Endothelial cell (in vitro differentiated cells): ENCODE measurements around the gene PLEKHA7. TPM values are rescaled to one million over a fixed set of nuclear protein-coding genes. Genes with fewer than 3 reads are reported as not detected.

ENCODE experiments used
- DNase-seq: peaks from one replicate; pipeline ENCODE4 v3.0.0; 2021; ENCODE audit warnings: low spot score
- H3K27ac Mint-ChIP-seq: one replicate; pipeline ENCODE4 v1.8.0; 2021; ENCODE audit warnings: mixed read lengths, inconsistent platforms; ENCODE audit not compliant: unreplicated experiment
- H3K27me3 Mint-ChIP-seq: one replicate; pipeline ENCODE4 v1.8.0; 2021; ENCODE audit warnings: mild to moderate bottlenecking, moderate library complexity, mixed read lengths, inconsistent platforms; ENCODE audit not compliant: unreplicated experiment
- H3K36me3 Mint-ChIP-seq: one replicate; pipeline ENCODE4 v1.8.0; 2021; ENCODE audit warnings: mild to moderate bottlenecking, low read depth, mixed read lengths, inconsistent platforms; ENCODE audit not compliant: unreplicated experiment
- H3K4me1 Mint-ChIP-seq: one replicate; pipeline ENCODE4 v1.8.0; 2021; ENCODE audit warnings: mild to moderate bottlenecking, mixed read lengths, inconsistent platforms; ENCODE audit not compliant: unreplicated experiment
- H3K4me3 Mint-ChIP-seq: one replicate; pipeline ENCODE4 v1.8.0; 2021; ENCODE audit warnings: mild to moderate bottlenecking, mixed read lengths, inconsistent platforms; ENCODE audit not compliant: unreplicated experiment
- H3K9me3 Mint-ChIP-seq: one replicate; pipeline ENCODE4 v1.8.0; 2021; ENCODE audit warnings: mixed read lengths, inconsistent platforms; ENCODE audit not compliant: unreplicated experiment
- total RNA-seq: library from RNA; stranded (reverse); fragmentation: NEBNext Ultra II Directional; extraction: Animal tissue kit (Norgen Biotek cat#: 25700); gene quantifications from one replicate; pipeline ENCODE4 v1.2.1, GENCODE V29; 2021; ENCODE audit not compliant: unreplicated experiment
- TF ChIP-seq, protein P1 (sequence below): fragments of 200-600 bp; sonication (generic); IDR thresholded peaks from one replicate; pipeline ENCODE4 v1.5.0; 2021; ENCODE audit warnings: antibody characterized with exemption; ENCODE audit not compliant: unreplicated experiment

The PLEKHA7 gene
- total RNA-seq, 1 donor from 2014 or later, result 8.2 TPM

DNA sequence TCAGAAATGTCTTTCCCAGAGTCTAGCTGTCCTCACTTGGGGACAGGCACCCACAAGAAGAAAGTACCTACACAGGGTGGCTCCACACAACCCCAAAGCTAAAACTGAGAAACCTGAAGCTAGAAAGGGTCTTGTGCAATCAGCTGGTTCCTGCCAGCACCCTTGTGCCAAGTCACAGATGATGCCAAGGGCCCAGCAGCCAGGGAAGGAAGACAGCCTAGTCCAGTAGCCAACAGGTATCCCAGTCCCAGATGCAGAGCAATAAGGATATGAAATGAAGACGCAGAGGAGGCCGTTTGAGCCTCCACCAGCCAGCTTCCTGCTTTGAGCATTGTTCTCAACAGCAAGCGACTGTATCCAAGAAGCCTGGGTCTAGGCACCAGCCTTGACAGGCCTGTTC, 6.1 kb downstream of the PLEKHA7 start:
- Mint-ChIP-seq H3K4me3 (no peak overlapping the region), H3K27me3 (no peaks in the 10 kb centered on the region), H3K27ac (no peak overlapping the region), H3K4me1 (no peaks in the 10 kb centered on the region), H3K36me3 (peaks cover 2% of the 10 kb centered on the region), H3K9me3 (no peaks in the 10 kb centered on the region)
- TF ChIP-seq, protein P1, sequence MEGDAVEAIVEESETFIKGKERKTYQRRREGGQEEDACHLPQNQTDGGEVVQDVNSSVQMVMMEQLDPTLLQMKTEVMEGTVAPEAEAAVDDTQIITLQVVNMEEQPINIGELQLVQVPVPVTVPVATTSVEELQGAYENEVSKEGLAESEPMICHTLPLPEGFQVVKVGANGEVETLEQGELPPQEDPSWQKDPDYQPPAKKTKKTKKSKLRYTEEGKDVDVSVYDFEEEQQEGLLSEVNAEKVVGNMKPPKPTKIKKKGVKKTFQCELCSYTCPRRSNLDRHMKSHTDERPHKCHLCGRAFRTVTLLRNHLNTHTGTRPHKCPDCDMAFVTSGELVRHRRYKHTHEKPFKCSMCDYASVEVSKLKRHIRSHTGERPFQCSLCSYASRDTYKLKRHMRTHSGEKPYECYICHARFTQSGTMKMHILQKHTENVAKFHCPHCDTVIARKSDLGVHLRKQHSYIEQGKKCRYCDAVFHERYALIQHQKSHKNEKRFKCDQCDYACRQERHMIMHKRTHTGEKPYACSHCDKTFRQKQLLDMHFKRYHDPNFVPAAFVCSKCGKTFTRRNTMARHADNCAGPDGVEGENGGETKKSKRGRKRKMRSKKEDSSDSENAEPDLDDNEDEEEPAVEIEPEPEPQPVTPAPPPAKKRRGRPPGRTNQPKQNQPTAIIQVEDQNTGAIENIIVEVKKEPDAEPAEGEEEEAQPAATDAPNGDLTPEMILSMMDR, result no peak
- no peak for DNase-seq

DNA sequence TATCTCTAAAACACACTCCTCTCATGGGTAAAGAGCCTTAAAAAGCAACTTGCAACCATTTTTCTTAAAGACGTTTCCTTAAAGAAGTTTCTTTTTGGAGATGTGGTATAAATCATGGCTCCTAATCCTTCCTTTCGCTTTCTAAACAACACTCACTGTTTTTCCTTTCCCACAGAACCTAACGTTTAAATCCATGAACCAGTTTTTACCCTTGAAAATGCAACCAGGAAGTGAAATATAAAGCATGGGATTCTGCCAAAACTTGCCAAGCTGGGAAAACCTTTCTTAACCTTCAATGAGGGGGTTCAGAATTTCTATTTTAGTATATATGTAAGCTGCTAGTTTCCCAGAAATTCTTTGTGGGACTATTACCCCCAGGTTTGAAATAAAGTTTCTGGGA, 8.6 kb downstream of the PLEKHA7 start:
- DNase-seq, result no peak
- Mint-ChIP-seq H3K36me3 (peaks cover 2% of the 10 kb centered on the region), H3K4me3 (no peak overlapping the region), H3K9me3 (no peaks in the 10 kb centered on the region), H3K27me3 (peaks cover 2% of the 10 kb centered on the region), H3K4me1 (no peaks in the 10 kb centered on the region), H3K27ac (no peak overlapping the region)
- TF ChIP-seq, protein P1, result no peak

DNA sequence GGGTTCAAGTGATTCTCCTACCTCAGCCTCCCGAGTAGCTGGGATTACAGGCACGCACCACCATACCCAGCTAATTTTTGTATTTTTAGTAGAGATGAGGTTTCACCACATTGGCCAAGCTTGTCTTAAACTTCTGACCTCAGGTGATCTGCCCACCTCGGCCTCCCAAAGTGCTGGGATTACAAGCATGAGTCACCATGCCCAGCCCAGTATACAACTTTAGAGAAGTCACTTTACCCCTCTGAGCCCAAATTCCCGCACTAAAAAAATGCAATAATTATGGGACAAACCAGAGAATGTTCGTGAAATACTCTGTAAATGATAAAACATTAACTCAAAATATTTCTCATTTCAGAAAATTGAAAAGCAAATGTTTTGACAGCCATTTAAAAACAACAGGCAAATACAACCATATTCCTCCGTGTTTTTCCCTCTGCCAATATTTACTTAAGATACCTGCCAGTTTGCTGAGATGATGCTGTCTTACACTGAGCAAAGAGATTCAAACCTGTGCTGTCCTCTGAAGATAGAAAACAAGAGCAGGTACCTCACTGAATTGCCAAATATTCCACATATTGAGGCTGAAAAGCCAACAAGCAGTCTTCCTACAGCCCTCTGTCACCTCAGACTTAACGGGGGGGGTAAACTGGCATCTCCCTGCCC, 9.6 kb downstream of the PLEKHA7 start:
- Mint-ChIP-seq H3K4me1 (no peaks in the 10 kb centered on the region), H3K27me3 (peaks cover 2% of the 10 kb centered on the region), H3K27ac (no peak overlapping the region), H3K36me3 (peaks cover 2% of the 10 kb centered on the region), H3K4me3 (no peak overlapping the region), H3K9me3 (no peaks in the 10 kb centered on the region)
- TF ChIP-seq, protein P1, result no peak
- no peak for DNase-seq

DNA sequence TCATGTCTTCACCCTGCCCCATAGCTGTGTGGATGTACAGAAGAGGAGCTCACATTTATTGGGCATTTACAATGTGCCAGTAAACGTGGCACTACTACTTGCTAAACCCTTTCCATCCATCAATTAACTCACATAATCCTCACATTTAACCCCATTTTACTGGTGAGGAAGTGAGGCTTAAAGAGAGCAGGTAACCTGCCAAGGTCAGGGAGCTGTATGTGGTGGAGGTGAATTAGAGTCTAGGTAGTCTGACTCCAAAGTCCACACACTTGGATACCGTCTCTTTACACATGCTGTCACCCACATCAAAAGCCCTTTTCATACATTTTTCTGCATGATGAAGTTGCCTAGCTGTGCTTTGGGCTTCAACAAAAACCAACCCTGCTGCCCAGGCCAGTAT, 10.8 kb downstream of the PLEKHA7 start:
- no peaks in the 10 kb centered on the region for H3K9me3 Mint-ChIP-seq
- H3K4me1 Mint-ChIP-seq, result peaks cover 5% of the 10 kb centered on the region
- H3K27me3 Mint-ChIP-seq, result peaks cover 2% of the 10 kb centered on the region
- H3K27ac Mint-ChIP-seq, result no peak overlapping the region
- no peak for DNase-seq
- no peak overlapping the region for H3K4me3 Mint-ChIP-seq
- H3K36me3 Mint-ChIP-seq, result peaks cover 2% of the 10 kb centered on the region
- TF ChIP-seq, protein P1, result no peak

DNA sequence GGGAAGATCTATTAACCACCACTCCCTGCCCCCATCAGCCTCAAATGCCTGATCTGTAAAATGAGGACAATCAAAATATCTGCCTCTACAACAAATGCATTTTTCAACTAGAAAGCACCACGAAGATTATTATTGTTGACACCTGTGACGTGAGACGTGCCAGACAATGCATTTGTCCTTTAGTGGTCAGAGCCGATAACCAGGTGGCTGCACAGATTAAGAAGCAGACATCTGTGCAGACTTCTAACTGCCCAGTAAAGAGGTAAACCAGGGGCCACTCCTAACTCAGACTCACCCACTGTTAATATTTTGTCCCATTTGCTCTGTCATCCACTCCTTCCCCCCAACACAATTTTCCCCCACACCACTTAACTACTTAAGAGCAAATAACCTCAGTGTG, 11.7 kb downstream of the PLEKHA7 start:
- Mint-ChIP-seq H3K36me3 (peaks cover 2% of the 10 kb centered on the region), H3K27ac (no peak overlapping the region), H3K4me1 (peaks cover 14% of the 10 kb centered on the region), H3K4me3 (no peak overlapping the region), H3K27me3 (peaks cover 2% of the 10 kb centered on the region), H3K9me3 (no peaks in the 10 kb centered on the region)
- TF ChIP-seq, protein P1, result no peak
- no peak for DNase-seq
